GM12874 (cell line): ENCODE data around the gene FBXL3.

Experiments
- TF ChIP-seq, protein P1 (sequence below): IDR thresholded peaks from 2 replicates; pipeline ENCODE4 v1.5.1; 2011; ENCODE audit warnings: low read depth, mild to moderate bottlenecking, control low read depth, low read length, moderate library complexity; ENCODE audit not compliant: insufficient read depth

The FBXL3 gene

DNA sequence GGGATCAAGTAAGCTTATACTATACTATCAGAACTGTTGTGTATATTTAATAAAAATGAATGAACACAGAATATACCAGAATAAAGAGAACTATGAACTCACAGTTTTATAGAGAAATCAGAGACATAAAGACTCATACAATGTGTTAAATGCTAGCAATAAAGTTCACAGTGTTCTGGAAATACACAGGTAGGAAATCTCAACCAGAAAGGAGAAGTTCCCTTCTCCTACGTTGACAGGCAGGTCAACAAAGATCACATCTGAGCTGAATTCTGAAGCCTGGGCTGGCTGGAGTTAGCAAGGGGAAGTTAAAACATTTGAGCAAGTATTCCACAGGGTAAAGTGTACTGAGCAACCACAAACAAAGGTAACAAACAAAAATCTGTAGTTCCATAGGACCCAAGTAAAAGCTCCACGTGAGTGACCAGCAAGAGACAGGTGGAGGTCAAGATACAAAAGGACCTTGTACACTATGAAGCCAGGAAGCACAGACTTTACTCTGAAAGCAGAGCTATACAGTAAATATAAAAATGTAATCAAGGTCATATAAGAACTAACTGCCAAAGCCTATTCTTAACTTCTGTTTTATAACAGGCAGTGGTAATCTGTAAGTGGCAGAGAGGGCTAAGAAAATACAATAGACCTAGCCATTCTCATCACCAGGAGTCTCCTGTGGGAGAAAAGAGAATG is 13.0 kb downstream of the FBXL3 start:
- TF ChIP-seq, protein P1, sequence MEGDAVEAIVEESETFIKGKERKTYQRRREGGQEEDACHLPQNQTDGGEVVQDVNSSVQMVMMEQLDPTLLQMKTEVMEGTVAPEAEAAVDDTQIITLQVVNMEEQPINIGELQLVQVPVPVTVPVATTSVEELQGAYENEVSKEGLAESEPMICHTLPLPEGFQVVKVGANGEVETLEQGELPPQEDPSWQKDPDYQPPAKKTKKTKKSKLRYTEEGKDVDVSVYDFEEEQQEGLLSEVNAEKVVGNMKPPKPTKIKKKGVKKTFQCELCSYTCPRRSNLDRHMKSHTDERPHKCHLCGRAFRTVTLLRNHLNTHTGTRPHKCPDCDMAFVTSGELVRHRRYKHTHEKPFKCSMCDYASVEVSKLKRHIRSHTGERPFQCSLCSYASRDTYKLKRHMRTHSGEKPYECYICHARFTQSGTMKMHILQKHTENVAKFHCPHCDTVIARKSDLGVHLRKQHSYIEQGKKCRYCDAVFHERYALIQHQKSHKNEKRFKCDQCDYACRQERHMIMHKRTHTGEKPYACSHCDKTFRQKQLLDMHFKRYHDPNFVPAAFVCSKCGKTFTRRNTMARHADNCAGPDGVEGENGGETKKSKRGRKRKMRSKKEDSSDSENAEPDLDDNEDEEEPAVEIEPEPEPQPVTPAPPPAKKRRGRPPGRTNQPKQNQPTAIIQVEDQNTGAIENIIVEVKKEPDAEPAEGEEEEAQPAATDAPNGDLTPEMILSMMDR = no peak

GRCh38 chr13:77009011-77009410 is 17.9 kb downstream of the FBXL3 start:
- TF ChIP-seq, protein P1 = no peak

DNA sequence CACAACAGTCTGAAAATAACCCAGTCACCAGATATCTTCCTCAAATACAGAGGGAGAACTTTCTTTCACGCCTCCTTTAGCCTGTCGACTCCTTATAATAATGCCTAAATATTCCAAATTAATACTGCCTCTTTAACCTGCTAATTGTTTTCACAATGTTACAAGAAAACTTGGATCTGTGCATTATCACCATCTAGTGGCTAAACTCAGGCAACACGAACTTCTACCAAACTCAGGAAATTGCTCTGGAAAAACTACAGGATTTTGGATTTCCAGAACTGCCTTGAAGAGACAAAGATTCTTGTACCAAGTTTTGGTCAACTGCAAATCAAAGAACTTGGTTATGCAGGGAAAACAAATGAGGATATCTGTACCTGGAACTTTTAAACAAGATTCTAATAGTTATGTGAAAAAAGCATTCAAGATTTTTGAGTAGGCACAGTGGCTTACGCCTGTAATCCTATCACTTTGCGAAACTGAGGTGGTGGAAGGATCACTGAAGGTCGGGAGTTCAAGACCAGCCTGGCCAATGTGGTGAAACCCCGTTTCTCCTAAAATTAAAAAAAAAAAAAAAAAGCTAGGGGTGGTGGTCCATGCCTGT is 24.3 kb downstream of the FBXL3 start:
- TF ChIP-seq, protein P1 = peak; percentile 46; the same call in 1 of the 2 replicates

DNA sequence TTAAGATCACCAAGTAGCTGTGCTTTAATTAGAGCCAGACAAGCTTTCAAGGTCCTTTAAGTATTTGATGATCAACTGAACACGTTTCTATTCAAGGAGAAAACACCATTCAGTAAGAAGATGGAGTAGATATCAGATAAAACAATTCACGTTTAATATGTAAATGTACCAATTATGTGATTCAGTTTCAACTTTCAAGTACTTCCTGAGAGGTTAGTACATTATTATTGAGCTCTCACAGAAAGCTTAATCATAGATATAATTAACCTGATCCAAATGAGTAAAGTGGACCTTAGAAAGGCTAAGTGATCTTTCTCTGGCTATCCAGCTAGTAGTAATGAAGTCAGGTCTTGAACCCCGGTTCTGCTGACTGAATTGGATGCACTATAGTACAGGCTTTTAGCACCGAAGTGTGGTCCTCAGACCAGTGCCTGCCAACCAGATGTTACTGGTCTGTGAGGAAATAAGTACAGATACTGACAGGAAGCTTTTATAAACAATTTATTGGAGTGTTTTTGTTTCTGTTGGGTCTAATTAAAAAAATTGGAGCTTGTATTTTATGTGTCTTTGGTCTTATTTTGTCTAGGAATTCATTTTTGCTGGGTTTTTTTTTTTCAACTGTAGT is 24.9 kb downstream of the FBXL3 start:
- TF ChIP-seq, protein P1 = no peak

- TF ChIP-seq, protein P1 = no peak
These were observed 25.4 kb downstream of the FBXL3 start for GRCh38 chr13:77001540-77001939.

- TF ChIP-seq, protein P1 = no peak
These were observed 26.5 kb downstream of the FBXL3 start for GRCh38 chr13:77000475-77000874.

DNA sequence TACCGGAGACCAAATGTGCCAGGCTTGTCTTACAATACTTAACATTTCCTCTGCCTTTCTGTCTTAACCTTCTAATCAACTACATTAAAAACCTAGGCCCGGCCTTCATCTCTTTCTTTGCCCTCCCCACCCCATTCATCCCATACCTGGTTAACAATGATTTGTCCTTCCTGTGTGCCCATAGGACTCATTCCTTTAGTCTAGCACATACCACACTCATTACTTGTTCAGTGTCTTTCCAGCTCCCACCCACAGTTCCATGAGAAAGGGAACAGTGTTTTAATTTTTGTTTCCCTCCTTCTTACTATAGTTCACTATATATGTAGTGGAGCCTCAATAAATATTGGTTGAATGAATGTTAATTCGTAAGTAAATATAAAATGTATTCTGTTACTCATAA is 32.7 kb downstream of the FBXL3 start:
- TF ChIP-seq, protein P1 = no peak
